Osteoblast (primary cell): ENCODE measurements around the gene SLC22A3. TPM values are rescaled to one million over a fixed set of nuclear protein-coding genes. Genes with fewer than 3 reads are reported as not detected.

ENCODE experiments used
- DNase-seq: peaks from one replicate; pipeline ENCODE4 v3.0.0; 2011; ENCODE audit warnings: low spot score, mixed read lengths; ENCODE audit not compliant: insufficient read length; ENCODE audit errors: missing footprints
- H2AFZ ChIP-seq: 2 replicates; pipeline ENCODE4 v1.6.0; 2011; ENCODE audit warnings: mild to moderate bottlenecking, low read length
- H3K27ac ChIP-seq: 2 replicates; pipeline ENCODE4 v1.5.1; 2011; ENCODE audit warnings: mild to moderate bottlenecking, low read depth, low read length, moderate library complexity
- H3K27me3 ChIP-seq: 2 replicates; pipeline ENCODE4 v1.6.0; 2012; ENCODE audit warnings: mild to moderate bottlenecking, control low read depth, inconsistent platforms, low read length, moderate library complexity; ENCODE audit not compliant: insufficient read depth
- H3K36me3 ChIP-seq: 2 replicates; pipeline ENCODE4 v1.5.1; 2011; ENCODE audit warnings: mild to moderate bottlenecking, low read length, control low read depth, moderate library complexity; ENCODE audit not compliant: insufficient read depth
- H3K4me1 ChIP-seq: 2 replicates; pipeline ENCODE4 v1.5.1; 2011; ENCODE audit warnings: mild to moderate bottlenecking, low read length, control low read depth, moderate library complexity; ENCODE audit not compliant: insufficient read depth
- H3K4me2 ChIP-seq: 2 replicates; pipeline ENCODE4 v1.6.0; 2011; ENCODE audit warnings: mild to moderate bottlenecking, low read length; ENCODE audit not compliant: insufficient read depth
- H3K4me3 ChIP-seq: fragments of 200-600 bp; sonication (generic); 3 replicates; pipeline ENCODE4 v1.5.1; 2012; ENCODE audit warnings: mild to moderate bottlenecking, low read length, inconsistent platforms; ENCODE audit not compliant: insufficient read depth
- H3K79me2 ChIP-seq: 2 replicates; pipeline ENCODE4 v1.6.0; 2012; ENCODE audit warnings: mild to moderate bottlenecking, low read length, control low read depth, inconsistent platforms; ENCODE audit not compliant: insufficient read depth
- H3K9me3 ChIP-seq: 2 replicates; pipeline ENCODE4 v1.5.1; 2011; ENCODE audit warnings: low read depth, low read length, control low read depth
- H4K20me1 ChIP-seq: 2 replicates; pipeline ENCODE4 v1.6.0; 2012; ENCODE audit warnings: mild to moderate bottlenecking, low read length, control low read depth; ENCODE audit not compliant: insufficient read depth
- CTCF ChIP-seq: IDR thresholded peaks from 2 replicates; pipeline ENCODE4 v1.5.1; 2011; ENCODE audit warnings: mild to moderate bottlenecking, low read depth, low read length, moderate library complexity; ENCODE audit errors: extremely low read depth
- total RNA-seq: library from RNA; depleted of rRNA; stranded (reverse); fragments of >200 nt; gene quantifications from 2 replicates; pipeline ENCODE4 v1.2.3, GENCODE V29; 2012

SLC22A3 gene
- total RNA-seq, 1 donor = 22.1 TPM

- Histone ChIP-seq H3K4me3 (no peak overlapping the region), H3K27me3 (no peaks in the 10 kb centered on the region), H3K79me2 (no peaks in the 10 kb centered on the region), H4K20me1 (no peaks in the 10 kb centered on the region), H3K4me1 (no peaks in the 10 kb centered on the region), H3K27ac (no peak overlapping the region), H3K4me2 (no peak overlapping the region), H3K36me3 (no peaks in the 10 kb centered on the region), H2AFZ (no peak overlapping the region), H3K9me3 (no peaks in the 10 kb centered on the region)
- TF ChIP-seq CTCF = no peak
- no peak for DNase-seq
Observed at GRCh38 chr6:160376445-160376844, 28.3 kb downstream of the SLC22A3 start.

GRCh38 chr6:160378218-160378617 lies 30.0 kb downstream of the SLC22A3 start:
- Histone ChIP-seq H3K9me3 (no peaks in the 10 kb centered on the region), H3K4me1 (no peaks in the 10 kb centered on the region)
- no peak for TF ChIP-seq CTCF

GRCh38 chr6:160378882-160379281 lies 30.7 kb downstream of the SLC22A3 start:
- no peak overlapping the region for H3K27ac ChIP-seq
- no peak overlapping the region for H2AFZ ChIP-seq
- no peak overlapping the region for H3K4me2 ChIP-seq
- no peaks in the 10 kb centered on the region for H3K36me3 ChIP-seq
- TF ChIP-seq CTCF = no peak
- no peaks in the 10 kb centered on the region for H3K9me3 ChIP-seq
- H3K4me3 ChIP-seq = no peak overlapping the region
- no peaks in the 10 kb centered on the region for H4K20me1 ChIP-seq
- H3K4me1 ChIP-seq = no peaks in the 10 kb centered on the region
- DNase-seq = no peak
- no peaks in the 10 kb centered on the region for H3K27me3 ChIP-seq
- no peaks in the 10 kb centered on the region for H3K79me2 ChIP-seq

More at GRCh38 chr6:160378218-160378617, 30.0 kb downstream of the SLC22A3 start:
- no peak overlapping the region for H3K27ac ChIP-seq
- H3K36me3 ChIP-seq = no peaks in the 10 kb centered on the region
- no peak overlapping the region for H3K4me2 ChIP-seq
- H3K27me3 ChIP-seq = no peaks in the 10 kb centered on the region
- no peak overlapping the region for H2AFZ ChIP-seq
- no peaks in the 10 kb centered on the region for H3K79me2 ChIP-seq
- DNase-seq = no peak
- H4K20me1 ChIP-seq = no peaks in the 10 kb centered on the region
- no peak overlapping the region for H3K4me3 ChIP-seq

- Histone ChIP-seq H3K27ac (no peak overlapping the region), H3K4me1 (no peaks in the 10 kb centered on the region), H3K27me3 (no peaks in the 10 kb centered on the region), H3K4me2 (no peak overlapping the region), H3K36me3 (no peaks in the 10 kb centered on the region), H2AFZ (no peak overlapping the region), H3K9me3 (no peaks in the 10 kb centered on the region), H3K79me2 (no peaks in the 10 kb centered on the region), H3K4me3 (no peak overlapping the region), H4K20me1 (no peaks in the 10 kb centered on the region)
- DNase-seq = no peak
- no peak for TF ChIP-seq CTCF
Observed at GRCh38 chr6:160379466-160379865, 31.3 kb downstream of the SLC22A3 start.
